Measurements from ENCODE around the gene GMDS. TPM values are rescaled to one million over a fixed set of nuclear protein-coding genes. Genes with fewer than 3 reads are reported as not detected.

GMDS gene
- total RNA-seq, 1 experiment from 2014 or later, result 27.6 TPM

- Histone ChIP-seq H3K27me3 (ENCODE audit: insufficient read depth, low read length) (no peaks in the 10 kb centered on the region), H2BK20ac (ENCODE audit: low read depth, low read length, poor library complexity, severe bottlenecking) (no peak overlapping the region), H3K27ac (ENCODE audit: insufficient read length, low read depth, low read length) (no peak overlapping the region), H2AK5ac (ENCODE audit: insufficient read length, low read length) (no peak overlapping the region), H3K79me2 (ENCODE audit: insufficient read depth, low read length) (no peaks in the 10 kb centered on the region), H2BK120ac (ENCODE audit: low read depth, low read length, poor library complexity, severe bottlenecking) (no peak overlapping the region), H3K18ac (ENCODE audit: insufficient read length, low read depth, low read length) (no peak overlapping the region), H3K23me2 (ENCODE audit: insufficient read length, low read depth, low read length, poor library complexity, severe bottlenecking) (no peaks in the 10 kb centered on the region), H3T11ph (ENCODE audit: low read length) (no peak overlapping the region), H3K4me1 (ENCODE audit: insufficient read depth, low read length) (no peaks in the 10 kb centered on the region), H2AFZ (ENCODE audit: low read length) (no peak overlapping the region), H3K79me1 (ENCODE audit: insufficient read depth, low read depth, low read length, poor library complexity, severe bottlenecking) (no peaks in the 10 kb centered on the region), H2BK15ac (ENCODE audit: low read depth, low read length) (no peak overlapping the region), H4K91ac (ENCODE audit: insufficient read length, low read depth, low read length) (no peak overlapping the region), H3K4ac (ENCODE audit: low read depth, low read length) (no peak overlapping the region), H4K8ac (replicated peaks; ENCODE audit: insufficient read length, low read depth, low read length) (no peak overlapping the region), H4K5ac (ENCODE audit: insufficient read length, low read depth, low read length) (no peak overlapping the region), H3K56ac (ENCODE audit: insufficient read length, low read depth, low read length) (no peak overlapping the region), H3K9me3 (ENCODE audit: control insufficient read depth, low read depth, low read length) (no peaks in the 10 kb centered on the region), H3K4me2 (ENCODE audit: insufficient read depth, insufficient read length, low read length) (no peak overlapping the region), H3K9ac (ENCODE audit: extremely low read depth, insufficient read length, low read length) (no peak overlapping the region), H3K23ac (ENCODE audit: insufficient read length, low read depth, low read length) (no peak overlapping the region), H4K20me1 (ENCODE audit: control insufficient read depth, insufficient read depth, insufficient read length) (no peaks in the 10 kb centered on the region), H3K14ac (ENCODE audit: insufficient read depth, low read length) (no peak overlapping the region; the same call in 1 of the 2 replicates), H2BK12ac (ENCODE audit: insufficient read length, low read depth, low read length) (no peak overlapping the region), H2BK5ac (ENCODE audit: insufficient read length, low read length) (no peak overlapping the region)
- WGBS (ENCODE audit: extremely low coverage, insufficient read length, low lambda C conversion rate), result no CpG with 5 or more reads among the region's 23 CpGs
- no peak for DNase-seq
- Mint-ChIP-seq H3K27me3 (ENCODE audit: low read depth) (peaks cover 53% of the 10 kb centered on the region), H3K36me3 (ENCODE audit: insufficient read depth in 1 of 3, low read depth in 3 of 3) (no peaks in the 10 kb centered on the region), H3K27ac (peak overlapping the region in 1 of 3 experiments; percentile 23; a peak in 1 of 7 replicates), H3K4me1 (no peaks in the 10 kb centered on the region), H3K9me3 (no peaks in the 10 kb centered on the region), H3K4me3 (no peak overlapping the region)
- TF ChIP-seq CTCF (conservative IDR thresholded peaks at IDR 0.05), result no peak
Observed at GRCh38 chr6:1635305-1636010, 609.9 kb downstream of the GMDS start.
